ENCODE measurements around the gene RP9.

The RP9 gene

DNA sequence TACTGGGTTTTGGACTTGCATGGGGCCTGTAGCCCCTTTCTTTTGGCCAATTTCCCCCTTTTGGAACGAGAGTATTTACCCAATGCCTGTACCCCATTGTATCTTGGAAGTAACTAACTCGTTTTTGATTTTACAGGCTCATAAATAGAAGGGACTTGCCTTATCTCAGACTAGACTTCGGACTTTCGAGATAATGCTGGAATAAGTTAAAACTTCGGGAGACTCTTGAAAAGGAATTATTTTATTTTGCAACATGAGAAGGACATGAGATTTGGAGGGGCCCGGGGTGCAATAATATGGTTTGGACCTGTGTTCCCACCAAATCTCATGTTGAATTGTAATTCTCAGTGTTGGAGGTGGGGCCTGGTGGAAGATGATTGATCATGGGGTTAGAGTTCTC is 38.4 kb downstream of the RP9 start:
- H3K9me3 ChIP-seq (ENCODE audit: insufficient read depth, low read length) = no peaks in the 10 kb centered on the region
- no peak for TF ChIP-seq EZH2phosphoT487 (IDR thresholded peaks at IDR 0.05; ENCODE audit: low read depth)
- TF ChIP-seq, protein P1, sequence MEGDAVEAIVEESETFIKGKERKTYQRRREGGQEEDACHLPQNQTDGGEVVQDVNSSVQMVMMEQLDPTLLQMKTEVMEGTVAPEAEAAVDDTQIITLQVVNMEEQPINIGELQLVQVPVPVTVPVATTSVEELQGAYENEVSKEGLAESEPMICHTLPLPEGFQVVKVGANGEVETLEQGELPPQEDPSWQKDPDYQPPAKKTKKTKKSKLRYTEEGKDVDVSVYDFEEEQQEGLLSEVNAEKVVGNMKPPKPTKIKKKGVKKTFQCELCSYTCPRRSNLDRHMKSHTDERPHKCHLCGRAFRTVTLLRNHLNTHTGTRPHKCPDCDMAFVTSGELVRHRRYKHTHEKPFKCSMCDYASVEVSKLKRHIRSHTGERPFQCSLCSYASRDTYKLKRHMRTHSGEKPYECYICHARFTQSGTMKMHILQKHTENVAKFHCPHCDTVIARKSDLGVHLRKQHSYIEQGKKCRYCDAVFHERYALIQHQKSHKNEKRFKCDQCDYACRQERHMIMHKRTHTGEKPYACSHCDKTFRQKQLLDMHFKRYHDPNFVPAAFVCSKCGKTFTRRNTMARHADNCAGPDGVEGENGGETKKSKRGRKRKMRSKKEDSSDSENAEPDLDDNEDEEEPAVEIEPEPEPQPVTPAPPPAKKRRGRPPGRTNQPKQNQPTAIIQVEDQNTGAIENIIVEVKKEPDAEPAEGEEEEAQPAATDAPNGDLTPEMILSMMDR (IDR thresholded peaks at IDR 0.05; ENCODE audit: low read depth, low read length) = no peak

DNA sequence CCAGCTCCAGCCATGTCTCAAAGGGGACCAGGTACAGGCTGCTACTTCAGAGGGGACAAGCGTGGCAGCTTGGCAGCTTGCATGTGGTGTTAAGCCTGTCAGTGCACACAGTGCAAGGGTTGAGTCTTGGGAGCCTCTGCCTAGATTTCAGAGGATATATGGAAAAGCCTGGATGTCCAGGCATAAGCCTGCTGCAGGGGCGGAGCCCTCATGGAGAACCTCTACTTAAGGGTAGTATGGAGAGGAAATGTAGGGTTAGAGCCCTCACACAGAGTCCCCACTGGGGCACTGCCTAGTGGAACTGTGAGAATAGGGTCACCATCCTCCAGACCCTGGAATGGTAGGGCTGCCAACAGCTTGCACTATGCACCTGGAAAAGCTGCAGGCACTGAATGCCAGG is 38.9 kb downstream of the RP9 start:
- Histone ChIP-seq H3K9ac (ENCODE audit: low read length) (no peak overlapping the region), H3K4me2 (ENCODE audit: low read length) (no peak overlapping the region), H3K27me3 (ENCODE audit: low read depth, low read length) (no peaks in the 10 kb centered on the region), H3K79me2 (ENCODE audit: low read length) (no peaks in the 10 kb centered on the region), H4K20me1 (ENCODE audit: insufficient read depth, low read length) (no peaks in the 10 kb centered on the region), H3K9me3 (ENCODE audit: insufficient read depth, low read length) (no peaks in the 10 kb centered on the region), H3K4me1 (ENCODE audit: low read length) (no peaks in the 10 kb centered on the region), H3K27ac (ENCODE audit: low read length) (no peak overlapping the region), H2AFZ (ENCODE audit: low read depth, low read length) (no peak overlapping the region), H3K4me3 (ENCODE audit: low read length) (no peak overlapping the region), H3K36me3 (replicated peaks; ENCODE audit: low read depth, low read length) (no peaks in the 10 kb centered on the region)
- TF ChIP-seq EZH2phosphoT487 (IDR thresholded peaks at IDR 0.05; ENCODE audit: low read depth) = no peak
- TF ChIP-seq, protein P1 (IDR thresholded peaks at IDR 0.05; ENCODE audit: low read depth, low read length) = no peak

More for the DNA sequence above, 38.4 kb downstream of the RP9 start:
- H3K4me2 ChIP-seq (ENCODE audit: low read length) = no peak overlapping the region
- no peak overlapping the region for H3K4me3 ChIP-seq (ENCODE audit: low read length)
- H3K4me1 ChIP-seq (ENCODE audit: low read length) = no peaks in the 10 kb centered on the region
- H3K9ac ChIP-seq (ENCODE audit: low read length) = no peak overlapping the region
- H3K27me3 ChIP-seq (ENCODE audit: low read depth, low read length) = no peaks in the 10 kb centered on the region
- H3K79me2 ChIP-seq (ENCODE audit: low read length) = no peaks in the 10 kb centered on the region
- H2AFZ ChIP-seq (ENCODE audit: low read depth, low read length) = no peak overlapping the region
- H4K20me1 ChIP-seq (ENCODE audit: insufficient read depth, low read length) = no peaks in the 10 kb centered on the region
- H3K36me3 ChIP-seq (replicated peaks; ENCODE audit: low read depth, low read length) = no peaks in the 10 kb centered on the region
- H3K27ac ChIP-seq (ENCODE audit: low read length) = no peak overlapping the region

- Histone ChIP-seq H4K20me1 (ENCODE audit: insufficient read depth, low read length) (no peaks in the 10 kb centered on the region), H2AFZ (ENCODE audit: low read depth, low read length) (no peak overlapping the region), H3K9ac (ENCODE audit: low read length) (no peak overlapping the region), H3K36me3 (replicated peaks; ENCODE audit: low read depth, low read length) (no peaks in the 10 kb centered on the region), H3K27me3 (ENCODE audit: low read depth, low read length) (no peaks in the 10 kb centered on the region), H3K9me3 (ENCODE audit: insufficient read depth, low read length) (no peaks in the 10 kb centered on the region), H3K79me2 (ENCODE audit: low read length) (no peaks in the 10 kb centered on the region), H3K4me2 (ENCODE audit: low read length) (no peak overlapping the region), H3K4me3 (ENCODE audit: low read length) (no peak overlapping the region), H3K4me1 (ENCODE audit: low read length) (peaks cover 5% of the 10 kb centered on the region; the same call in 1 of the 2 replicates), H3K27ac (ENCODE audit: low read length) (no peak overlapping the region)
- TF ChIP-seq, protein P1 (IDR thresholded peaks at IDR 0.05; ENCODE audit: low read depth, low read length) = no peak
- TF ChIP-seq EZH2phosphoT487 (IDR thresholded peaks at IDR 0.05; ENCODE audit: low read depth) = no peak
Observed at GRCh38 chr7:33067921-33068320, 41.3 kb downstream of the RP9 start.

DNA sequence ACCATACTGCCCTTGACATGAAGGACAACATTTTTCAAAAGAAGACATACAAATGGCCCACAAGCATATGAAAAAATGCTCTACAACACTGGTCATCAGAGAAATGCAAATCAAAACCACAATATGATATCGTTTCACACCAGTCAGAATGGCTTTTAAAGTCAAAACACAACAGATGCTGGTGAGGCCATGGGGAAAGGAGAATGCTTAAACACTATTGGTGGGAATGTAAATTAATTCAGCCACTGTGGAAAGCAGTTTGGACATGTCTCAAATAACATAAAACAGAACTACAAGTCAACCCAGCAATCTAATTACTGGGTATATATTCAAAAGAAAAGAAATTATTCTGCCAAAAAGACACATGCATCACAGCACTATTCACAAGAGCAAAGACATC is 42.4 kb downstream of the RP9 start:
- Histone ChIP-seq H3K9me3 (ENCODE audit: insufficient read depth, low read length) (no peaks in the 10 kb centered on the region), H3K4me3 (ENCODE audit: low read length) (no peak overlapping the region), H3K79me2 (ENCODE audit: low read length) (peaks cover 7% of the 10 kb centered on the region), H2AFZ (ENCODE audit: low read depth, low read length) (no peak overlapping the region), H3K27me3 (ENCODE audit: low read depth, low read length) (no peaks in the 10 kb centered on the region), H3K9ac (ENCODE audit: low read length) (no peak overlapping the region), H3K4me2 (ENCODE audit: low read length) (no peak overlapping the region), H3K27ac (ENCODE audit: low read length) (no peak overlapping the region), H3K36me3 (replicated peaks; ENCODE audit: low read depth, low read length) (no peaks in the 10 kb centered on the region), H3K4me1 (ENCODE audit: low read length) (peaks cover 5% of the 10 kb centered on the region; the same call in 1 of the 2 replicates), H4K20me1 (ENCODE audit: insufficient read depth, low read length) (peaks cover 2% of the 10 kb centered on the region; the same call in 1 of the 2 replicates)
- TF ChIP-seq, protein P1 (IDR thresholded peaks at IDR 0.05; ENCODE audit: low read depth, low read length) = no peak
- TF ChIP-seq EZH2phosphoT487 (IDR thresholded peaks at IDR 0.05; ENCODE audit: low read depth) = no peak

Data from OCI-LY3 (cell line).